Activated CD4-positive, alpha-beta T cell treated with anti-CD3 and anti-CD28 coated beads for 48 hours (primary cell): ENCODE results near the gene DUSP22.
A peak's percentile ranks its signal among the peaks of the same experiment; 100 is the strongest.

Experiments
- DNase-seq: peaks from one replicate; pipeline ENCODE4 v3.0.0-alpha.2; 2020

The DUSP22 gene

GRCh38 chr6:382883-383810, 90.9 kb downstream of the DUSP22 start:
- no peak for DNase-seq

DNA sequence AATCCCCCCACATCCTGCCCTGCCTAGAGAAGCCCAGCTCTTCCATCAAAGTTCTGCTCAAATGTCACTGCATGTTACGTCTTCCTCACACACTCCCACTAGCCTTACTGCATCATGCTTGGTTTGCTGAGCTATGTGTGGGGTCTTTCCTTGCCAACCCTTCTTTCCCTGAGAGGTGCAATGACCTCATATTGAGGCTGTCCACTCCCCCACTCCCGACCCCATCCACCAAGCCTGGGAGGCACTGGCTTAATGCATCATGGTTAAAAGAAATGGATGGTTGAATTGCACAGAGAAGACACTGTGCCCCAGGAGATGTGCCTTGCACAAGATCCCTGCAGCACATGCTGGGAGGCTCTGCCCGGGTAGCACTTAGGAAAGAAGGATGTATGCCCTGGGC, 91.6 kb downstream of the DUSP22 start:
- DNase-seq = no peak

DNA sequence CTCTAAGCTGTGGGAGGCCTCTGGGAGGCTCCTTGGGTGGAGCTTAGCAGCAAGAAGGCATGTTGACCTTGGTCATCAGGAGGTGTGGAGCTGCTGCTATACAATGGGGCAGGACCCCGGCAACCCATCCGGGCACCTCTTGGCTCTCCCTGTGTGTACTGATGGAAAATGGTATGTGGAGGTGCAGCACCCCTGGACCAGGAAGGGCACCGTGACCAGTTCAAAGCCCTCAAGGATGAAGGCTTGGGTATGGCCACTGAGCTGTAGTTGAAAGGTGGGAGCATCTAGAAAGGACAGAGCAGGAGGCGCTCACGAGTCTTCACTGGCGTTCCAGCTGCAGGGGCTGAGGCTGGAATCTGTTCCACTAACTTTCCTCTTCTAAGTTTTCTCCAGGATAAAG, 92.6 kb downstream of the DUSP22 start:
- no peak for DNase-seq

GRCh38 chr6:385614-386013, 93.3 kb downstream of the DUSP22 start:
- DNase-seq = no peak

DNA sequence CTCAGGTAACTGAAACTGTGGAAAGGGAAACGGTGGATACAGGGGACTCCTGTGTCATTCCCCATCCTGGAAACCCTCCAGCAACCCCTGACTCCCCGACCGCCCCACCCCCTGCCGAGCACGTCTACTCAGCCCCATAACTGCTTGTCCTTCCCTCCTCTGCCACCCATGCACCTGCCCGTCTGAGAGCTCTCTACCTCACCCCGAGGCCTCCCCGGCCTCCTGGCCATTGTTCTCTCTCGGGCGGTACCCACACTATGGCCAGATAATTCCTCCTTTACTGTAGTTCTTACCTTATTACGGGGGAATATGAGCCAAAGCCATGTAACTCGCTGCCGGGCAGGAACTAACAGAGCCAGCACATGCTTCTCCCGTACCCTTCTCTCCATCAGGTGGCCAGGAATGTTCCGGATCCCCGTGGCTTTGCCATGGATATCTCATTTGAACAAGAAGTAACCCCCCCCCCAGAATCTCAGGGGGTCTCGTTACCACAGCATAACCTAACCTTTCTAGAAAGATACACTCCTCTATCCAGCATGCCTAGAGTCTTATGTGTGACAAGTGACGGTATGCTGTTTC, 94.5 kb downstream of the DUSP22 start:
- no peak for DNase-seq

DNA sequence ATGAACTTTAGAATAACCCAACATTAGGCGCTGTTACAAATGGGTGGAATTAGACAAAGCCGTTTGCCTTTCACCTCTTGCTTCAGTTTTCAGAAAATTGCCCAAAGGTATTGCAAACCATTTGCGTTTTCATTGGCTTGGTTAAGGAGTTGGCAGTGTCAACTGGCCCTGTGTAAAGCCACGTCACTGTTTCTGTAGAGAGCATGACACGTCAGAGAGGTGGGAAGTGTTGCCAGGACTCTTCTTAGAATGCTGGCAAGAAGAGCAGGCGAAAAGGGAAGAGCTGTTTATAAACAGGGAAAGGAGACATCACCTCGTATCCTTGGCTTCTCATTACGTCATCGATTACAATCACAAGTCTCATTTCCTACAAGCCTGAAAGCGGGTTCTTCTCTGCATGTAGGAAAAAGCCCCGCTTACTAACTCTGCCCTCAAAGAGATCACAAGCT, 95.0 kb downstream of the DUSP22 start:
- no peak for DNase-seq

DNA sequence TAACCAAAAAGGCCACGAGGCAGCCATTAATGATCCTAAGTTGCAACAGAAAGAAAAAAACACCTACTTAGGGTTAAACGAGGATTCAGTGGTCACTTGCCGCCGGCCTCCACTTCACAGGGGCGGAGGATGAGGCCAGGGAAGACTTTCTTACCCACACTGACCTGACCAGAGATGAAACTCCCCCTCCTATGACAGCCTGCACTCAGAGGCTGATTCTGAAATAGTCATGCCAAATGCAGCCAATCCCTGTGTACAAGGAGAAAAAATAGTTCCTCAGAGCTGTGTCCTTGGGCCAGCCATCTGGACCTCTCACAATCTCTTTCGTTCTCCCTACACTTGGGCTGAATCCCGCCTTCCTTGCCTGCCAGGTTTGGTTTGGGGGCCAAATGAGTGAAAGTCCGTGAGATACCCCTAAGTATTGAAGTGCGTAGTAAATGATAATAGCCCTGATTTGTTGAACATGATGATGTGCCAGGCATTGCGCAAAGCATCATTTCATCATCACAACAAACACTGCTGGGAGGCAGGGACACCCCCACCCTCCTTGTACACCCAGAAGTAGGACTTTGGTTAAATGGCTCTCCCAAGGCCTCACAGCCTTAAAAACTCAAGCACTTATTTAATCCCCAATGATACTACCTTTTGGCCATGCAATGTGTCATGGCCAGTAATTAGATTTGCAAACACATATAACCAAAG, 96.1 kb downstream of the DUSP22 start:
- no peak for DNase-seq

DNA sequence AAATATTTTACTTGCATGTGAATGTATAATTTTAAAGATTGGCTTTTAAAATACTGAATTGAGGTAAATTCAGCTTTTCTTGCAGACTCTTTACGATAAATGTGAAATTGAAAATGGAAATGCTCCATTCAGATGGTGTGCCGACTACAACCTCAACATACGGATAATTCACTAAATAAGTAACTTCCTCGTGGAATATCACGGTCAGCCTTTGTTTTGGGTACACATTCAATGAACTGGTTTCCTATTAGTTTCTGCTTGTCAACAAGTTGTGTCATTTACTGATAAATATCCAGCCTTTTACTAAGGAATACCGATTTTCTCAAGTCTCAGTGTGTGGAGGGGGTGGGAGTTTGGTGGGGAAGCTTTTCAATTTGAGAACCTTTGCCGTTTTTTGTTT, 96.9 kb downstream of the DUSP22 start:
- no peak for DNase-seq

- DNase-seq = no peak
Measured at GRCh38 chr6:389622-390021, 97.3 kb downstream of the DUSP22 start.

DNA sequence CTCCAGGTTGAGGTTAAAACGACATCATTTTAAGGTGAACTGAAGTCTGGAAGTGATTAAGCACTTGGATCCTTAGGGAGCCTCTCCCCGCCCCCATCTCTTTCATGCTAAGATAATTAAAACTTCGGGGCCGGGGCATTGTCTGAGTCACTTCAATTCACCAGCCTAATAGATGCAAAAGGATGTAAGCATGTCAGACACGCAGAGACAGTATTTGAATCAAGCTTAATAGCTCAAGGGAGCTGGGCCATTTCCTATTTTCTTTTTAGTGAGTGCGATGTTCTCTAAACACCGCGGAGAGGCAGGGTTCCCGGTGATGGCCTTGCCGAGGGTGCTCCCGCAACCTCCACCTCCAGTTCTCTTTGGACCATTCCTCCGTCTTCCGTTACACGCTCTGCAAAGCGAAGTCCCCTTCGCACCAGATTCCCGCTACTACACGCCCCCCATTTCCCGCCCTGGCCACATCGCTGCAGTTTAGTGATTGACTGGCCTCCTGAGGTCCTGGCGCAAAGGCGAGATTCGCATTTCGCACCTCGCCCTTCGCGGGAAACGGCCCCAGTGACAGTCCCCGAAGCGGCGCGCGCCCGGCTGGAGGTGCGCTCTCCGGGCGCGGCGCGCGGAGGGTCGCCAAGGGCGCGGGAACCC, 98.7 kb downstream of the DUSP22 start:
- peak; percentile 69 for DNase-seq

DNA sequence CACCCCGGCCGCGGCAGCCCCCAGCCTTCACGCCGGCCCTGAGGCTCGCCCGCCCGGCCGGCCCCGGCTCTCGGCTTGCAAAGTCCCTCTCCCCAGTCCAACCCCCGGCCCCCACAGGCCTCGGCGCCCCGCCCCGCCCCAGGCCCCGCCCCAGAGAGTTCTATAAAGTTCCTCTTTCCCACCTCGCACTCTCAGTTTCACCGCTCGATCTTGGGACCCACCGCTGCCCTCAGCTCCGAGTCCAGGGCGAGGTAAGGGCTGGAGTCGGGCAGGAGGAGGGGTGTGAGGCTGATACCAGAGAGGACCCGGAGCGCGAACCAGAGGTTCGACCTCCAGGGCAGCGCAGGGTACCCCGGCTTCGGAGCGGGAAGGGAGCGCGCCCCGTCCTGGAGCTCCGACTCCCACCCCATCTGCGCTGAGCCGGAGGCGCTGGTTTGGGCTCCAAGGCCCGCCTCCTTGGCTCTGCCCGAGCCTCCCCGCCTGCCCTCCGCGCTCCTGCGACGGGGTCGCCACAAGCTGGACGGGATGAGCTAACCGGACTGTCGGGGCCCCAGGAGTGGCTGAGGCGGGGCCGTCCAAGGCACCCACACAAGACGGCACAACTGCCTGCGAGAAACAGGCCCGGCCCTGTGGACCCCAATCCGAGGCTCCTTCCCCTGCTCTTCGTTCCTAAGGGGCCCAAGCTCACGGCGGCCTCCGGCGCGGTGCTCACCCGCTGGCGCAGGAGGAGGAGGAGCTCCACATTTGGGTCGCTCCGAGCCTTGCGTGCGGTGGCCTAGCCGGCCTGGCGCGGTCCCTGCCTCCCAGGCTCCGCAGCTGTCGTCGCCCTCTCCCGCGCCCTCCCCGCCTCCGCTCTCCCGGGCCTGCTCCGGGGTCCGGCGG, 99.5 kb downstream of the DUSP22 start, which contains the start of gene IRF4:
TSS of gene IRF4 (plus strand) at position 194 of the 882 bp plus-strand sequence. CDS start 1,401 bp downstream, outside the sequence.
- peak; percentile 79 for DNase-seq

GRCh38 chr6:392441-393390, 100.4 kb downstream of the DUSP22 start:
- peak; percentile 58 for DNase-seq

- DNase-seq = no peak
Measured at GRCh38 chr6:393391-394221, 101.3 kb downstream of the DUSP22 start.

DNA sequence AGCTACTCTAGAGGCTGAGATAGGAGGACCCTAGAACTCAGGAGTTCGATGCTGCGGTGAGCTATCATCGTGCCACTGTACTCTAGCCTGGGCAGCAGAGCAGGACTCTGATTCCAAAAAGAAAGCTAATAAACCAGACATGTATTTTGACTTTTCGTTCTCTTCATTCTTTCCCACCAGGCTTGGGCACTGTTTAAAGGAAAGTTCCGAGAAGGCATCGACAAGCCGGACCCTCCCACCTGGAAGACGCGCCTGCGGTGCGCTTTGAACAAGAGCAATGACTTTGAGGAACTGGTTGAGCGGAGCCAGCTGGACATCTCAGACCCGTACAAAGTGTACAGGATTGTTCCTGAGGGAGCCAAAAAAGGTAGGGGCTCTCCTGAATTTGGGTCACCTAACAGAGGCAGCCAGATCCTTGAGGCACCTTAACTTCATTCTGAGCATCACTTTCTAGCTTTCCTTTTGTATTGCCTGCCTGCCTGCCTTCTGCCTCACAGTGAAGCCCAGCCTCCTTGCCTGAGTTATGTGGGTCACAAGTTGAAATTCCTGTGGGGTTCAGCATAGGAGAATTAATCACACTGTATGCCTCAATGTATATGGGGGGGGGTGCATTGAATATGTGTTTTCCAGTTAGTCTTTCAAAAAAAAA, 102.5 kb downstream of the DUSP22 start:
- no peak for DNase-seq

DNA sequence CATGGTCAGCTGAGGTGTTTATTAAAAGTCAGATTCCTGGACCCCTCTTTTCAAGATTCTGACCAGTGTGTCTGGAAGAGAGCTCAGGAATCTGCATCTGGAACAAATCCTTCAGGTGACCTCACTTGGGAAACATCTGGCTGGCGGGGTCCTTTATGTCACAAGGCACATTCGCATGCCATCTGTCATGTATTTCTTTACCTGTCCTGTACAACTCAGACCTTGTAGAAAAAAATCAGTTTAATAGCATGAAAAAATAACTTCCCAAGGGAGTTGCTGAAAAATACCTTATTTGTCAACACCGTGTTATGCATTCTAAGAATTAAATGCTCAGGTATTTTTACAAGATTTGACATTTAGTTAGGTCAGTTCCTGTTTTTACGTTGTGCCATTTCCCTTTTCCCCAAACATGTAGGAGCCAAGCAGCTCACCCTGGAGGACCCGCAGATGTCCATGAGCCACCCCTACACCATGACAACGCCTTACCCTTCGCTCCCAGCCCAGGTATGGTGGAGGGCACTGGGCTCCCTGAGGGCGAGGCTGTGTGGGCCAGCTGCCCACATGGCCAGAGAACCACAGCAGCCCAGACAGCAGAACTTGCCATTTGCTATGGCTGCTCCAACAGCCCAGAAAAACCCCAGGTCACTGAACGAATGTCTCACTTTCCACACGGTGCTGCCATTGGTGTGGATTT, 103.3 kb downstream of the DUSP22 start:
- DNase-seq = no peak

- DNase-seq = no peak
Measured at GRCh38 chr6:396126-396520, 103.8 kb downstream of the DUSP22 start.

DNA sequence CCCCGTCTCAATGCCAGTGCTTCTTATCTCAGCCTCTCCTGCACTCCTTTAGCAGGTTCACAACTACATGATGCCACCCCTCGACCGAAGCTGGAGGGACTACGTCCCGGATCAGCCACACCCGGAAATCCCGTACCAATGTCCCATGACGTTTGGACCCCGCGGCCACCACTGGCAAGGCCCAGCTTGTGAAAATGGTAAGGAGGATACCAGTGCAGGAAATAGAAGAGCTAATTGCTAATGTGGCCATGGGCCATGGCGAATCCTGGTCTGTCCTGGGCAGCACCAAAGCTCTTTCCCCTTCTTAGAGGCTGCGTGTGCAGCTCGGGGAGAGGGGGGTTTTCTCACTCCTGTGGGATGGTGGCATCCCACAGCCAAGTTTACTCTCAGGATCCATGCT, 104.8 kb downstream of the DUSP22 start:
- DNase-seq = no peak

GRCh38 chr6:397604-398003, 105.3 kb downstream of the DUSP22 start:
- no peak for DNase-seq

GRCh38 chr6:398065-398464, 105.8 kb downstream of the DUSP22 start:
- no peak for DNase-seq
